ENCODE measurements around the gene MYBPC2. TPM values are rescaled to one million over a fixed set of nuclear protein-coding genes. Genes with fewer than 3 reads are reported as not detected.
A peak's percentile ranks its signal among the peaks of the same experiment; 100 is the strongest.

MYBPC2 gene
- total RNA-seq, 1 donor from 2014 or later: 0.46 TPM

- Mint-ChIP-seq H3K9me3 (ENCODE audit: unreplicated experiment) (peaks cover 28% of the 10 kb centered on the region), H3K4me1 (ENCODE audit: unreplicated experiment) (no peaks in the 10 kb centered on the region), H3K36me3 (ENCODE audit: low read depth, unreplicated experiment) (peaks cover 21% of the 10 kb centered on the region), H3K27me3 (ENCODE audit: unreplicated experiment) (peaks cover 22% of the 10 kb centered on the region), H3K27ac (ENCODE audit: unreplicated experiment) (peak overlapping the region; percentile 32), H3K4me3 (ENCODE audit: unreplicated experiment) (no peak overlapping the region)
- TF ChIP-seq, protein P1, sequence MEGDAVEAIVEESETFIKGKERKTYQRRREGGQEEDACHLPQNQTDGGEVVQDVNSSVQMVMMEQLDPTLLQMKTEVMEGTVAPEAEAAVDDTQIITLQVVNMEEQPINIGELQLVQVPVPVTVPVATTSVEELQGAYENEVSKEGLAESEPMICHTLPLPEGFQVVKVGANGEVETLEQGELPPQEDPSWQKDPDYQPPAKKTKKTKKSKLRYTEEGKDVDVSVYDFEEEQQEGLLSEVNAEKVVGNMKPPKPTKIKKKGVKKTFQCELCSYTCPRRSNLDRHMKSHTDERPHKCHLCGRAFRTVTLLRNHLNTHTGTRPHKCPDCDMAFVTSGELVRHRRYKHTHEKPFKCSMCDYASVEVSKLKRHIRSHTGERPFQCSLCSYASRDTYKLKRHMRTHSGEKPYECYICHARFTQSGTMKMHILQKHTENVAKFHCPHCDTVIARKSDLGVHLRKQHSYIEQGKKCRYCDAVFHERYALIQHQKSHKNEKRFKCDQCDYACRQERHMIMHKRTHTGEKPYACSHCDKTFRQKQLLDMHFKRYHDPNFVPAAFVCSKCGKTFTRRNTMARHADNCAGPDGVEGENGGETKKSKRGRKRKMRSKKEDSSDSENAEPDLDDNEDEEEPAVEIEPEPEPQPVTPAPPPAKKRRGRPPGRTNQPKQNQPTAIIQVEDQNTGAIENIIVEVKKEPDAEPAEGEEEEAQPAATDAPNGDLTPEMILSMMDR (IDR thresholded peaks at IDR 0.05; ENCODE audit: unreplicated experiment): no peak
- DNase-seq (ENCODE audit: low spot score): no peak
Observed at GRCh38 chr19:50496189-50497021, 63.7 kb downstream of the MYBPC2 start.

DNA sequence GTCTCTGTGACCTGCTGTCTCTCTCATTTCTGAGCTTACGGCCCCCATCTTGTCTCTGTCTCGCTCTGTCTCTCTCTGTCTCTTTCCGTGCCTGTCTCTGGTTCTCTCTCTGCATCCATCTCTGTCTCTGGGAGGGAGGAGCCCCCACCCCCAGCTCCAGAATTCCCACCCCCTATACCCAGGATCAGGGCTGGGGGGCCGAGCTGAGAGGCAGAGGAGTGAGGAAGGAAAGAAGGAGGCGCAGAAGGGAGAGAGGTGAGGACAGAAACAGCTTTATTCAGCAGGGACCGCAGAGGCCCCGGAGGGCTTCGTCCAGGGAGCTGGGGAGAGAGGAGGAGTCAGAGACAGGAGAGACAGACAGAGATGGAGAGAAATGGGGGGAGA lies 64.3 kb downstream of the MYBPC2 start:
- H3K9me3 Mint-ChIP-seq (ENCODE audit: unreplicated experiment): peaks cover 26% of the 10 kb centered on the region
- H3K27me3 Mint-ChIP-seq (ENCODE audit: unreplicated experiment): peaks cover 16% of the 10 kb centered on the region
- TF ChIP-seq, protein P1 (IDR thresholded peaks at IDR 0.05; ENCODE audit: unreplicated experiment): no peak
- H3K27ac Mint-ChIP-seq (ENCODE audit: unreplicated experiment): no peak overlapping the region
- no peak for DNase-seq (ENCODE audit: low spot score)
- H3K36me3 Mint-ChIP-seq (ENCODE audit: low read depth, unreplicated experiment): peaks cover 15% of the 10 kb centered on the region
- no peaks in the 10 kb centered on the region for H3K4me1 Mint-ChIP-seq (ENCODE audit: unreplicated experiment)
- no peak overlapping the region for H3K4me3 Mint-ChIP-seq (ENCODE audit: unreplicated experiment)

DNA sequence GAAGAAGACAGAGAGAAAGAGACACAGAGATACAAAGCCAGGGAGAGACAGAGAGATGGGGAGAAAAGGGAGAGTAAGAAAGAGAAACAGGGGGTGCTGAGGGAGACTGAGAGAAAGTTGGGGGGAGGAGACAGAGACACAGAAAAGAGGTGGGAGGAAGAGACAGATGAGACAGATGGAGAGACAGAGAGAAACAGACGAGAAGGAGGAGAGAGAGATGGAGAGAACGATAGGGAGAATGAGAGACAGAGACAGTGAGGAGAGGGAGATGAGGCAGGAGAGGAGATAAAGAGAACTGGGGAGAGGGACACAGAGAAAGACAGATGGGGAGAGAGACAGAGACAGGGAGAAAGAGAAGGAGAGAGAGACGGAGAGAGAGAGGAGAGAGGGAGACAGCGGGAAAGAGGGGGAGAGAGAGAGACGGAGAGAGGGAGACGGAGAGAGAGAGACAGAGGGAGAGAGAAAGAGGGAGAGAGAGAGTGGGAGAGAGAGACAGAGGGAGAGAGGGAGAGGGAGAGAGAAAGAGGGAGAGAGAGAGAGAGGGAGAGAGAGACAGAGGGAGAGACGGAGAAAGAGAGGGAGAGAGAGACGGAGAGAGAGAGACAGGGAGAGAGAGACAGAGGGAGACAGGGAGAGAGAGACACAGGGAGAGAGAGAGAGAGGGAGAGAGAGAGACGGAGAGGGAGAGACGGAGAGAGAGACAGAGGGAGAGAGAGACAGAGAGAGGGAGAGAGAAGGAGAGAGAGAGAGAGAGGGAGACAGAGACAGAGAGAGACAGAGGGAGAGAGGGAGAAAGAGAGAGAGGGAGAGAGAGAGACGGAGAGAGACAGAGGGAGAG lies 65.7 kb downstream of the MYBPC2 start:
- Mint-ChIP-seq H3K36me3 (ENCODE audit: low read depth, unreplicated experiment) (peaks cover 14% of the 10 kb centered on the region), H3K9me3 (ENCODE audit: unreplicated experiment) (peaks cover 20% of the 10 kb centered on the region), H3K27ac (ENCODE audit: unreplicated experiment) (no peak overlapping the region), H3K4me1 (ENCODE audit: unreplicated experiment) (no peaks in the 10 kb centered on the region), H3K4me3 (ENCODE audit: unreplicated experiment) (no peak overlapping the region), H3K27me3 (ENCODE audit: unreplicated experiment) (peaks cover 9% of the 10 kb centered on the region)
- DNase-seq (ENCODE audit: low spot score): no peak
- TF ChIP-seq, protein P1 (IDR thresholded peaks at IDR 0.05; ENCODE audit: unreplicated experiment): no peak

DNA sequence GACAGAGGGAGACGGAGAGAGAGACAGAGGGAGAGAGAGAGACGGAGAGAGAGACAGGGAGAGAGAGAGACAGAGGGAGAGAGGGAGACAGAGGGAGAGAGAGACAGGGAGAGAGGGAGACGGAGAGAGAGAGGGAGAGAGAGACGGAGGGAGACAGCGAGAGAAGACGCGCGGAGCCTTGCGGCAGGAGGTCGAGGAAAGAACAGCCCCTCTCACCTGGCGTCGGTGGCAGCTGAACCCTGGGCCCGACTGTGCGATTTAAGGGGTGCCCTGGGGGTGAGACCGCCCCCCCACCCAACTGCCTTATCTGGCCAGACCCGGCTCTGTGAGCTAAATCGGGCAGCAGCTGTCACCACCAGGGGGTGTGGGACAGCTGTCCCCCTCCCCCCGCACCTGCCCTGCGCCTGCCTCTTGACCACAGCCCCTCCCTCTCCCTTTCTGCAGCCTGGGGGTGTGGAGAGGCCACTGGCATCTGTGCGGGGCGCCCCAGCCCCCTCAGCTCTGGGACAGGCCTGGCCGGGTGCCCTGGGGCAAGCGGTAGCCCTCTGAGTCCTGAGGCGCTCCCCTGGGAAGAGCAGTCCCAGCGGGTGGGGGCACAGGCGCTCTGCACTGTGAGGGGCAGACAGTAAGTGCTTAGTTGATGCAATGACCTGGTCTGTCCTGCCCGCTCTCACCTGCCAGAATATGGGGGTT lies 67.5 kb downstream of the MYBPC2 start:
- Mint-ChIP-seq H3K4me3 (ENCODE audit: unreplicated experiment) (no peak overlapping the region), H3K4me1 (ENCODE audit: unreplicated experiment) (no peaks in the 10 kb centered on the region), H3K27me3 (ENCODE audit: unreplicated experiment) (peaks cover 11% of the 10 kb centered on the region), H3K9me3 (ENCODE audit: unreplicated experiment) (peaks cover 10% of the 10 kb centered on the region), H3K27ac (ENCODE audit: unreplicated experiment) (no peak overlapping the region), H3K36me3 (ENCODE audit: low read depth, unreplicated experiment) (peaks cover 8% of the 10 kb centered on the region)
- TF ChIP-seq, protein P1 (IDR thresholded peaks at IDR 0.05; ENCODE audit: unreplicated experiment): no peak
- no peak for DNase-seq (ENCODE audit: low spot score)

Data from endothelial cell (in vitro differentiated cells).